GM21619 (cell line): Measurements from ENCODE around the gene RALGAPA1.
"Not testable (repeated sequence)": the region's sequence is repeated elsewhere in the genome, so short reads cannot be mapped to it uniquely, and the experiment has no call there.

ENCODE experiments used
- ATAC-seq: cut with Tn5 transposase; IDR thresholded peaks from one replicate; pipeline ENCODE4 v1.9.1; 2021; ENCODE audit not compliant: unreplicated experiment

RALGAPA1 gene

DNA sequence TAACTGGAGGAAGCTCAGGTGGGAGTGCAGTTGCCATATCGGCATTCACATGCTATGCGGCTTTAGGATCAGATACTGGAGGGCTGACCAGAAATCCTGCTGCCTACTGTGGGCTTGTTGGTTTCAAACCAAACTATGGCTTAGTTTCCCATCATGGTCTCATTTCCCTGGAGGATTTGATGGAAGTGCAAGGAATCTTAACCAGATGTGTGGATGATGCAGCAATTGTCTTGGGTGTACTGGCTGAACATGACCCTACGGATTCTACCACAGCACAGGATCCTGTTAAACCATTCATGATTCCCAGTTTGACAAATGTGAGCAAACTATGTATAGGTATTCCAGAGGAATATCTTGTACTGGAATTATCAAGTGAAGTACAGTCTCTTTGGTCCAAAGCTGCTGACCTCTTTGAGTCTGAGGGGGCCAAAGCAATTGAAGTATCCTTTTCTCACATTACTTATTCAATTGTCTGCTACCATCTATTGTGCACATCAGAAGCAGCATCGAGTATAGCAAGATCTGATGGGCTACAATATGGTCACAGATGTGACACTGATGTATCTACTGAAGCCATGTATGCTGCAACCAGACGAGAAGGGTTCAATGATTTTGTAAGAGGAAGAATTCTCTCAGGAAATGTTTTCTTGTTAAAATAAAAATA is 42.9 kb downstream of the RALGAPA1 start:
- ATAC-seq = no peak

DNA sequence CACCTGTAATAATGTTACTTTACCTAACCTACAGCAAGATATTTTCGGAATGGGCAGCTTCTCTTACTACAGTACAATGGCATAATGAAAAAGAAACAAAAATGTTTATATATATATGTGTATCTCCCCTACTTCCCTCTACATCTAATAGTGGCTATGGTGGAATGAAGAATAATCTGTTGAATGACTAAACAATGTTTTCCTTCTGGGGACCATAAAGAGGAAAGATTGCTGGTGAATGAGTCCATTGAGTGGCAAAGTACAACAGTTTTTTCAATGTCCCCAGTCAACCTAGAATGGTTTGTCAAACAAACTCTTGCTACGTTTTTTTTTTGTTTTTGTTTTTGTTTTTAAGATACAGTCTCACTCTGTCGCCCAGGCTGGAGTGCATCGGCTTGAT is 47.2 kb downstream of the RALGAPA1 start:
- ATAC-seq = no peak

DNA sequence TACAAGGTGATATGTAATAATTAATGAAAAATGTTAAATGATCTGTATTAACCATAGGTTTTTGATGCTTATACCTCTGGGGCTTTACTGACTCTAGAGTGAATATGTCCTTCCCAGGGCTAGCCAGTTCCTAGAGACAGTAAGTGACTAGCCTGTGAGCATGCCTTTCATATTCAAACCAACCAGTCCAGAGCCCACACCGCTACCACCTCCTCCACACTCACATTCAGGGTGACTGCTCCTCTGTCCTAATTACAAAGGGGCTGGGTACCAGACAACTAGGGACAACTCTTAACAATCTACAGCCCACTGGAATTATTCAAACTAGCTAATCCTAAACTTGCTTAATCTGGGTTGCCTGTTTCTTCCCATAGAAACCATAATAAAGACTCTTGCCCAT is 49.0 kb downstream of the RALGAPA1 start:
- no peak for ATAC-seq

DNA sequence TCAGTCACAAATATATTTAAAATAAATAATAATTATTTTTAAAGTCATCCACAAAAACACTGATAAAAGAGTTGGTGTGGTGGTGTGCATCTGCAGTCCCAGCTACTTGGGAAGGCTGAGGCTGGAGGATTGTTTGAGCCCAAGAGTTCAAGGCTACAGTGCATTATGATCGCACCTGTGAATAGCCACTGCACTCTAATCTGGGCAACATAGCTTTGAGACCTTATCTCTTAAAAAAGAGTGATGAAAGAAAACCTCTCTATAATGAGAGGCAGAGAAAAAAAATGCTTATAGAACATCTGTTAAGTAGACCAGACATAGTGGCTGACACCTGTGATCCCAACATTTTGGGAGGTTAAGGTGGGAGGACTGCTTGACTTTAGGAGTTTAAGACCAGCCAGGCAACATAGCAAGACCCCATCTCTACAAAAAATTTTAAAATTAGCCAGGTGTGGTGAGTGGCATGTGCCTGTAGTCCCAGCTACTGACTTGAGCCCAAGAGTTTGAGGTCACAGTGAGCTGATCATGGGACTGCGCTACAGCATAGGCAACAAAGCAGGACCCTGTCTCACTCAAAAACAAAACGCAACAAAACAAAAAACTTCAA is 50.5 kb downstream of the RALGAPA1 start:
- ATAC-seq = no peak

DNA sequence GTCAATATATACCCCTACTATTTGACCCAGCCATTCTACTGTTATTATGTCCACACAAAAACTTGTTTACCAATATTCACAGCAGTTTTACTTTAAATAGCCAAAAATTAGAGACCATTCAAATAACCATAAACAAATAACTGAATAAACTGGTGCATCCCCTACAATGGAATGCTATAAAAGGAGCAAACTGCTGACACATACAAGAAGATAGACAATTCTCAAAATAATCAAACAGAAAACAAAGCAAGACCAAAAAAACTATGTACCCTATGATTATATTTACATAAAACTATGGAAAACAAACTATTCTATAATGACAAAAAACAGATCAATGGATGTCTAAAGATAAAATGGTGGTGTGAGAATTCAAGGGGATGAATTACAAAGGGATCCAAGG is 54.4 kb downstream of the RALGAPA1 start:
- no peak for ATAC-seq

DNA sequence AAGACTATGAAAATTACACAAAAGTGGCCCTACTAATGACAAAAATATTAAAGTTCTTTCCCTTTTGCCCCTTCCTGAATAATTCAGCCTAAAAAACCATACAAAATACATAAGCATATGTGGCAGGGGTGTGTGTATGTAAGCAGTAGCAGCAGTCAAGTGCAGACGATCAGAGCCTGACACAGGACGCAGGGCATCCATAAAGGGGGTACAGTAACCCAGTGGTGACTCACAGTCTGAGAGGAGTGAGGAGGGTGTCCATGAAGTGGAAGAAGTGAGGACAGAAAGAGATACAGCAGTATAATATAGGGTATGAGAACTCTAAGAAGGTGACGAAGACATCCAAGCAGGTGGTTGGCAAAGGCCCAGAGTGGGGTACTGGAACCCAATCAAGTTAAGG is 56.7 kb downstream of the RALGAPA1 start:
- no peak for ATAC-seq

DNA sequence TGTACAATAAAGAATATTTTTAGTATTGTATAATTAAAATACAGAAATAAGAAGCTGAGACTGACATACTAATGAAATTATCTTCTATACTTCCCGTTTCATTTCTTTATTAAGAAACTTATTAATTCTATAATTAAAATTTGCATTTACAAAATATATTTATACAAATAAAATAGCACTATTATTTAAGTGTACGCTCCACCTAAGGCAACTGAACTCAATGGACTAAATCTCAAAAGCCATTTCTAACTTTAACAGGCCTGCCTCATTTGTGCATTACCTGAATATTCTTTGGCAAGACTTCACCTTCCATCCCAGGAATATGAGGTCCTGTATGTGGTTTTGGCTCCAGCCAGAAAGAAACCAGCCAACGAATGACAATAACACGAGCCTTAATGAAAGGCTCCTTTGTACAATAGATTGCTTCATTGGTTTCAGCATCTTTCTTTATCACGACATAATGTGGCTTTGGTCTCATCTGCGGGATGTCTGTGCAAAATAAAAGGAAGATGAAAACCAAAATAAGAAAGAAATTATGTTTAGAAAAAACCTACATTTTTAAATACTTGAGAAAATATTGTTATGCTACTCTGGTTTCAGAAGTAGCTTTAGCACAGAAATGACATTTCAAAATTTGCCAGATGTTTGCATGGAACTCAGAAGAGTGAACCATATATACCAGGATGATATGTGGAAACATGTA is 58.7 kb downstream of the RALGAPA1 start:
- no peak for ATAC-seq

DNA sequence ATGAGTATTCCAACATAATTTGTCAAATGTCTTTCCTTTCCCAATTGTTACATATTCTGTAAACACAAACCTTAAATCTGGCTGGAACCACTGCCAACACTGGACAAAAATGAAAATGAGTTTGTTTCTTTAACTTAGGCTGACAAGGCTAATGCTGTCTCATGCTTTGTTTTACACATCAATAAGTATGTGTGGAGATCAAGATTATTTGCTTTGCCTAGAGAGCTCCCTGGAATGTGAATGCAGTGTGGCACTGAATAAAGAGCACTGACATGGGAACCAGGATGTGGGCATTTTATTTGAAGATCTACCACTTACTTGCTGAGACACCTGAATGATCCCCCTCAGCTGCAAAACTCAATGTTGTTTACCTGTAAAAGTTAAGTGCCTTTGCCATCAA is 61.7 kb downstream of the RALGAPA1 start:
- no peak for ATAC-seq

DNA sequence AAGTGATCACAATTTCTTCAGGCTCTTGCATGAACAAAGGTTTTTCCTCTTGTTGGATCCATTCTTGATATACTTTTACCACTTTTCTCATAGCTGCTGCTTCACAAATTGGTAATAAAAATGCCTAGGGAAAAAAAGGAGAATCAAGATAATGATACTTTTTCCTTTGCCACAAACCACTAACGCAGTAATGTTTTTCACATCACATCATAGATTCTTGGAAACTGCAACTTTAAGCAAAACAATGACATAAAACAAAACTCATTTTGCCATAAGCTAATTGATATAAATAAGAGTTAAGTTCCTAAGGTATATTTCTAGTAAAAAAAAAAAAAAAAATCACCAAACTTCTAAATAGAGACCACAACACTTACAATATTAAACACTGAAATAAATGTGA is 66.7 kb downstream of the RALGAPA1 start:
- ATAC-seq = no peak

DNA sequence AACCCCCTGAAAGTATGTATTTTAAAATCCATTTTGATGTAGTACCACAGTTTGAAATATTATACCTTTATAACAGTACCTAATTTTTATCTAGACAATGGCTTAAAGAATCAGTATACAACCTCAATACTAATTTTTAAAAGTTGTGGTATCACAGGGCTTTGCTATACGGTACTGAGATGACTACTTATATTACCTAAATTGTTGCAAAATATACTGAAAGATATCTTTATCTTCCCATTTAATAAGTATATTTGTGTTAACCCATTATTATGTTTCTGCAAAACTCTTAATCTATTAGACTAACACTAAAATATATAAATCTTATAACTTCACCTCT is 67.1 kb downstream of the RALGAPA1 start:
- ATAC-seq = no peak

DNA sequence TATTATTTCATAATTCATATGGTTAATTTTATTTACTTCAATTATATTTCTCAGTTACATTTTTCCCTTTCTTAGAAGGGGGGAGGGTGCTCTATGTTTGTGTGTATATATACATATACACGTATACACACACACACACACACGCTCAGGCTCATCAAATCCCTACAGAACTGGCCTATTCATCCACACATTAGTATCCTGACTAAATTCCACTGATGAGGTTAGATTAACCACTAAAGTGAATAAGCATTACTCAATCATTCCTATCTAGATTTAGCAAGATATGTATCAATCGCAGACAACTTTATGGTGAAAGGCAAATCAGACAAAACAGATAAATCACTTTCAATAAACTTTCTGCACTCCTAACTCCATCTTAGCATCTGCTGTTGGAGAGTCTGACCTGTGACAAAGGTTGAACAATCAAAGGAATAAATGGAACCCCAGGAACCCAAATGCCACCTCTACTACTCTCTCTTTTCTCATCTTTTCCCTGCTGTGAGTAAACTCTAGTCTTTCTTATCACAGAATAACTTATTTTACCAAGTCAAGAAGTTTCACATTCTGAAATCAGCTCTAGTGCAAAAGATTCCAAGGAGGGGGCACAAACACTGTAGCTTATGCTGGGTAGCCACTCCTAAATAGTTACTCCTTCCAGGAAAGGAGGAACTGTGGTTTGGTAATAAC is 67.6 kb downstream of the RALGAPA1 start:
- no peak for ATAC-seq

DNA sequence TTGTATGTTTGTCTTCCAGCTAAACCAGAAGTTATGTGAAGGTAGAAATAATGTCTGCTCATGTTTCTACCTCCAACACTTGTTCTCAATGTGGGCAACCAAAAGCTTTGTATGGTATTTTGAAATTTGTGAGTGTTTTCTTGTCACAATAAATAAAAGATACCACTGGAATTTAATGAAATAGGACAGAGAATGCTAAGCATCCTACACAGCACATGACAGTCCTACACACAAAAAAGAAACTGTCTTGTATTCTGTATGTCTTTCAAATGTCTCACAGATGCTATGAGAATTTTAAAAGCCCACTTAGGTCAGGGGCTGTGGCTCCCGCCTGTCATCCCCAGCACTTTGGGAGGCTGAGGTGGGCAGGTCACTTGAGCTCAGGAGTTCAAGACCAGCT is 68.9 kb downstream of the RALGAPA1 start:
- ATAC-seq = no peak

DNA sequence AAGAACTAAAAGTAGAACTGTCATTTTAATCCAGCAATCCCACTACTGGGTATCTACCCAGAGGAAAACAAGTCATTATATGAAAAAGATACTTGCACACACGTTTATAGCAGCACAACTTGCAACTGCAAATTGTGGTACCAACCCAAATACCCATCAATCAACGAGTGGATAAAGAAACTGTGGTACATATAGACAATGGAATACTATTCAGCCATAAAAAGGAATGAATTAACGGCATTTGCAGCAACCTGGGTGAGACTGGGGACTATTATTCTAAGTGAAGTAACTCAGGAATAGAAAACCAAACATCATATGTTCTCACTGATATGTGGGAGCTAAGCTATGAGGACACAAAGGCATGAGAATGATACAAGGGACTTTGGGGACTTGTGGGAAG is 73.9 kb downstream of the RALGAPA1 start:
- ATAC-seq = not testable (repeated sequence)

DNA sequence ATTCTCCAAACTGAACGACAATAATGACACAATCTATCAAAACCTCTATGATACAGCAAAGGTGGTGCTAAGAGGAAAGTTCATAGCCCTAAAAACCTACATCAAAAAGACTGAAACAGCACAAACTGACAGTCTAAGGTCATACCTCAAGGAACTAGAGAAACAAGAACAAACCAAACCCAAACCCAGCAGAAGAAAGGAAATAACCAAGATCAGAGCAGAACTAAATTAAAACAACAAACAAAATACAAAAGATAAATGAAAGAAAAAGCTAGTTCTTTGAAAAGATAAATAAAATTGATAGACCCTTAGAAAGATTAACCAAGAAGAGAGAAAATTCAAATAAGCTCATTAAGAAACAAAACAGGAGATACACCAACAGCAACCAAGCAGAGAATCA is 75.6 kb downstream of the RALGAPA1 start:
- not testable (repeated sequence) for ATAC-seq

DNA sequence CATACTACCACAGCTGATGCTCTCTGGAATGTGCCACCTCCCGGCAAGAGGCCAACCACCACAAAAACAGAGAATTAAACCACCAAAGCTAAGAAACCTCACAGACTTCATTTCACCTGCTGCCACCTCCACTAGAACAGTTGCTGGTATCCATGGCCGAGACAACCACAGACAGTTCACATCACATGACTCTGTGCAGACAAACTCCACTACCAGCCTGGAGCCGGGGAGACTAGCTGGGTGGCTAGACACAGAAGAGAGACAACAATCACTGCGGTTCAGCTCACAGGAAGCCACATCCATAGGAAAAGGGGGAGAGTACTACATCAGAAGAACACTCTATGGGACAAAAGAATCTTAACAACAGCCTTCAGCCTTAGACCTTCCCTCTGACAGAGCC is 78.2 kb downstream of the RALGAPA1 start:
- no peak for ATAC-seq

DNA sequence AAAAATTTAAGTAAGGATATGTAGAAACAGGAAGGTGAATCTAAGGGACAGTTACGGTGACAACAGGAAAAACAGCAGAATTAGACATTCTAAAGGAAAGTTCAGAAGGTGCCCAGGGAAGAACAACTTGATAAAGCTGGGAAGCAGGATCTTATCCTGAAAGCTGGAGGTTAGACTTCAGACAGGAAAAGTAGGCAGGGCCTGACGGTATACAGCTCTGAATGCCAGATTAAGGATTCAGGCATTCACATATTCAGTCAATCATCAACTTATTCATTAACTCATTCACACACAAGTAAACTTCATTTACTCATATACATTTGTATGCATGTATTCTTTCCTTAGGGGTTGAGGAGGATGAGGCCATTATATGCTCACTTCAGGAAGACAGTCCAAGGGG is 81.3 kb downstream of the RALGAPA1 start:
- ATAC-seq = no peak

DNA sequence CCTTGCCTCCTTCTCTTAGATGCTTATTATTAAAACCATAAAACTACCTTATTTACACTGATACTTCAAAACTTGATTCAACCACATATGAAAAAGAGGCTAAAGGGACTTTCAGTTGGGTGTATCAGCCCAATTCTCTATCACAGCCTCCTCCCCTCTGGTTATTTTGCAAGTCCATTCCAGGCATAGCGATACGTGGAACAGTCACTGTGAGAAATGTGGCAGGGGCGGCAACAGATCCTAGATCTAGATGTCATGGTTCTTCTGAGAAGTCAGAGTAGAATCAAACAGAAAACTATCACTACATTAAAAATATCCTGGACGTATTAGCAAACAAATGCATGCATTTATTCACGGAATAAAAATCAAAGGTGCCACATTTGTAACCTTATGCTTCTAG is 83.2 kb downstream of the RALGAPA1 start:
- ATAC-seq = no peak

DNA sequence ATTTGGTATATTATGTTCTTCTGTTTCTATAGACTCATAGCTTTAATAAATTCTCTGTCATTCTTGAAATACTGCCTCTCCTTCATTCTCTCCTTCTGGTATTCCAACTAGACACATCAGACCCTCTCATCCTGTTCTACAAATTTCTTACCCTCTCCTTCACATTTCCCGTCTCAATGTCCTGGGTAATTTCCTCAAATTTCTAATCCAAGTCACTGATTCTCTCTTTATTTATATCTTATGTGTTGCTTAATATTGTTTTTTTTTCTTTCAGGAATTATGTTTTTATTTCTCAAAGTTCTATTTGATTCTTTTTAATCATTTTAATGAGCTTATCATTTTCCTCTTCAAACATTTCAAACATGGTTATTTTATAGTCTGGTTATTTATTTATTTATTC is 94.0 kb downstream of the RALGAPA1 start:
- no peak for ATAC-seq

DNA sequence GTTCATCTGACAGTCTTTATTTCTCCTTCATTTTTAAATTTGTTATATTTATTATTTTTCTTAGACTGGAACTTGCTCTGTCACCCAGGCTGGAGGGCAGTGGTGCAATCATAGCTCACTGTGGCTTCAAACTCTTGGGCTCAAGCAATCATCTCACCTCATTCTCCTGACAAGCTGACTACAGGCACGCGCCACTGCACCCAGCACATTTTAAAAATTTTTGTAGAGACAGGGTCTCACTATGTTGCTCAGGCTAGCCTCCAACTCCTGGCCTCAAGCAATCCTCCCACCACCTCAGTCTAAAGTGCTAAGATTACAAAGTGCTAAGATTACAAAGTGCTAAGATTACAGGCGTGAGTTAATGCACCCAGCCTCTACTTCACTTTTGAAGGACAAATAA is 96.6 kb downstream of the RALGAPA1 start:
- no peak for ATAC-seq

DNA sequence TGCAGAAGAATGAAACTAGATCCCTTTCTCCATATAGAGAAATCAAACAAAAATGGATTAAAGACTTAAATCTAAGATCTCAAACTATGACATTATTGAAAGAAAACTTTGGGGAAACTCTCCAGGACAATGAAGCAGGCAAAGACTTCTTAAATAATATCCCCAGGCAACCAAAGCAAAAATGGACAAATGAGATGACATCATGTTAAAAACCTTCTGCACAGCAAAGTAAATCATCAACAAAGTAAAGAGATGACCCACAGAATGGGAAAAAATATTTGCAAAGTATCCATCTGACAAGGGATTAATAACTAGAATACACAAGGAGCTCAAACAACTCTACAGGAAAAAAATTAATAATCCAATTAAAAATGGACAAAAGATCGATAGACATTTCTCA is 101.0 kb downstream of the RALGAPA1 start:
- ATAC-seq = no peak

DNA sequence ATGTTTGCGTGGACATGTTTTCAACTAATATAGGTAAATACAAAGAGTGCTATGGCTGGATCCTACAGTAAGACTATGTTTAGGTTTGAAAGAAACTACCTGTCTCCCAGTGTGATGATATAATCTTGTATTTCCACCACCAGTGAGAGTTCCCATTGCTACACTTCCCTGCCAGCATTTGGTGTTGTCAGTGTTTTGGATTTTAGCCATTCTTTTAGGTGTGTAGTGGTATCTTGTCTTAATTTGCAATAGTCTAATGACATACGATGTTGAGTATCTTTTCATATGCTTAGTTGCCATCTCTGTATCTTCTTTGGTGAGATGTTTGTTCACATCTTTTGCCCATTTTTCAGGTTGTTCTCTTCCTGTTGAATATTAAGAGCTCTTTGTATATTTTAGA is 103.5 kb downstream of the RALGAPA1 start:
- no peak for ATAC-seq
